HEK293 (cell line): Measurements from ENCODE around the gene WDTC1.
"Not testable (repeated sequence)": the region's sequence is repeated elsewhere in the genome, so short reads cannot be mapped to it uniquely, and the experiment has no call there.

ENCODE experiments used
- CTCF ChIA-PET: fragments of 350-600 bp; formaldehyde crosslinking; extraction: SDS; loops from one replicate; lab custom pipeline; 2021; ENCODE audit warnings: antibody characterized with exemption; lab: Yijun Ruan, JAX
- POLR2A ChIA-PET: fragments of 300-600 bp; formaldehyde crosslinking; extraction: SDS; loops from one replicate; lab custom pipeline; 2020; ENCODE audit warnings: antibody characterized with exemption, inconsistent platforms; lab: Yijun Ruan, JAX
- H3K27ac ChIP-seq: fragments of 200-500 bp; sonication (Bioruptor generic); 2 replicates; pipeline ENCODE4 v1.5.1; 2014; ENCODE audit warnings: low read depth, low read length, control low read depth, inconsistent platforms; ENCODE audit errors: extremely low read depth
- H3K36me3 ChIP-seq, 2 experiments: fragments of 200-500 bp in 1 of 2; sonication (Bioruptor generic) in 1 of 2; 1 replicate in 1 of 2; 2 replicates in 1 of 2; pipeline ENCODE4 v1.5.1; 2014 to 2017; ENCODE audit warnings: inconsistent platforms in 2 of 2, low read length in 2 of 2; ENCODE audit not compliant: control insufficient read depth in 2 of 2, insufficient read depth in 1 of 2
- H3K4me1 ChIP-seq: fragments of 200-500 bp; sonication (Bioruptor generic); 2 replicates; pipeline ENCODE4 v1.5.1; 2014; ENCODE audit warnings: mild to moderate bottlenecking, low read length, inconsistent platforms; ENCODE audit not compliant: control insufficient read depth, insufficient read depth
- H3K4me3 ChIP-seq: 2 replicates; pipeline ENCODE4 v1.5.1; 2011; ENCODE audit warnings: low read depth, mild to moderate bottlenecking, control low read depth, low read length, moderate library complexity
- H3K9me3 ChIP-seq: fragments of 200-500 bp; sonication (Bioruptor generic); 2 replicates; pipeline ENCODE4 v1.5.1; 2014; ENCODE audit warnings: low read depth, low read length, inconsistent platforms; ENCODE audit not compliant: control insufficient read depth, insufficient read depth
- BCL11B ChIP-seq: fragments of 450-650 bp; formaldehyde crosslinking; IDR thresholded peaks from 2 replicates; pipeline ENCODE4 v1.5.1; 2016; ENCODE audit warnings: low read depth, missing biosample characterization, missing genetic modification characterization
- ELK4 ChIP-seq: IDR thresholded peaks from 2 replicates; pipeline ENCODE4 v1.6.1; 2011; ENCODE audit warnings: mild to moderate bottlenecking, low read depth, low read length, borderline replicate concordance
- HOXC10 ChIP-seq: sonication (generic); formaldehyde crosslinking; IDR thresholded peaks from 2 replicates; pipeline ENCODE4 v1.8.1; 2023; ENCODE audit warnings: mild to moderate bottlenecking, missing genetic modification reagents
- INSM2 ChIP-seq: fragments of 450-650 bp; formaldehyde crosslinking; IDR thresholded peaks from 2 replicates; pipeline ENCODE4 v1.5.1; 2016; ENCODE audit warnings: missing biosample characterization, missing genetic modification characterization
- KLF10 ChIP-seq: fragments of 450-650 bp; IDR thresholded peaks from 2 replicates; pipeline ENCODE4 v1.5.1; 2018; ENCODE audit warnings: missing biosample characterization, mild to moderate bottlenecking, missing genetic modification characterization
- KLF17 ChIP-seq: fragments of 450-650 bp; formaldehyde crosslinking; IDR thresholded peaks from 2 replicates; pipeline ENCODE4 v1.5.1; 2016; ENCODE audit warnings: missing biosample characterization, missing genetic modification characterization
- OSR2 ChIP-seq: fragments of 450-650 bp; formaldehyde crosslinking; IDR thresholded peaks from 2 replicates; pipeline ENCODE4 v1.5.1; 2016; ENCODE audit warnings: missing biosample characterization, missing genetic modification characterization
- PRDM6 ChIP-seq: fragments of 450-650 bp; formaldehyde crosslinking; IDR thresholded peaks from 2 replicates; pipeline ENCODE4 v1.5.1; 2017; ENCODE audit warnings: missing biosample characterization, missing genetic modification characterization
- SCRT1 ChIP-seq: fragments of 450-650 bp; formaldehyde crosslinking; IDR thresholded peaks from 2 replicates; pipeline ENCODE4 v1.5.1; 2016; ENCODE audit warnings: missing biosample characterization, missing genetic modification characterization, borderline replicate concordance
- SCRT2 ChIP-seq: fragments of 450-650 bp; formaldehyde crosslinking; IDR thresholded peaks from 2 replicates; pipeline ENCODE4 v1.5.1; 2016; ENCODE audit warnings: missing biosample characterization, missing genetic modification characterization
- SP3 ChIP-seq: fragments of 450-650 bp; formaldehyde crosslinking; IDR thresholded peaks from 2 replicates; pipeline ENCODE4 v1.5.1; 2016; ENCODE audit warnings: missing biosample characterization, missing genetic modification characterization
- YY2 ChIP-seq: fragments of 450-650 bp; formaldehyde crosslinking; IDR thresholded peaks from 2 replicates; pipeline ENCODE4 v1.5.1; 2016; ENCODE audit warnings: missing biosample characterization, missing genetic modification characterization
- ZFP3 ChIP-seq: fragments of 450-650 bp; formaldehyde crosslinking; IDR thresholded peaks from 2 replicates; pipeline ENCODE4 v1.5.1; 2016; ENCODE audit warnings: low read depth, missing biosample characterization, missing genetic modification characterization
- ZNF114 ChIP-seq: fragments of 450-650 bp; formaldehyde crosslinking; IDR thresholded peaks from 2 replicates; pipeline ENCODE4 v1.5.0; 2017; ENCODE audit warnings: missing biosample characterization, missing genetic modification characterization
- ZNF146 ChIP-seq: fragments of 450-650 bp; formaldehyde crosslinking; IDR thresholded peaks from 2 replicates; pipeline ENCODE4 v1.5.1; 2016; ENCODE audit warnings: missing biosample characterization, missing genetic modification characterization
- ZNF302 ChIP-seq: fragments of 450-650 bp; formaldehyde crosslinking; IDR thresholded peaks from 2 replicates; pipeline ENCODE4 v1.5.1; 2016; ENCODE audit warnings: missing biosample characterization, missing genetic modification characterization, low read depth
- ZNF350 ChIP-seq: fragments of 450-650 bp; formaldehyde crosslinking; IDR thresholded peaks from 2 replicates; pipeline ENCODE4 v1.5.0; 2017; ENCODE audit warnings: missing biosample characterization, mild to moderate bottlenecking, missing genetic modification characterization
- ZNF404 ChIP-seq: fragments of 450-650 bp; formaldehyde crosslinking; IDR thresholded peaks from 2 replicates; pipeline ENCODE4 v1.5.1; 2017; ENCODE audit warnings: missing biosample characterization, missing genetic modification characterization
- ZNF48 ChIP-seq: fragments of 450-650 bp; formaldehyde crosslinking; IDR thresholded peaks from 2 replicates; pipeline ENCODE4 v1.5.1; 2016; ENCODE audit warnings: missing biosample characterization, missing genetic modification characterization
- ZNF501 ChIP-seq: fragments of 450-650 bp; formaldehyde crosslinking; IDR thresholded peaks from 2 replicates; pipeline ENCODE4 v1.5.1; 2016; ENCODE audit warnings: missing biosample characterization, missing genetic modification characterization
- ZNF560 ChIP-seq: fragments of 450-650 bp; formaldehyde crosslinking; IDR thresholded peaks from 2 replicates; pipeline ENCODE4 v1.5.1; 2017; ENCODE audit warnings: missing biosample characterization, missing genetic modification characterization, borderline replicate concordance
- ZNF580 ChIP-seq: fragments of 450-650 bp; formaldehyde crosslinking; IDR thresholded peaks from 2 replicates; pipeline ENCODE4 v1.5.1; 2016; ENCODE audit warnings: missing biosample characterization, missing genetic modification characterization
- ZNF785 ChIP-seq: fragments of 450-650 bp; formaldehyde crosslinking; IDR thresholded peaks from 2 replicates; pipeline ENCODE4 v1.5.1; 2016; ENCODE audit warnings: missing biosample characterization, missing genetic modification characterization
- ZSCAN23 ChIP-seq: fragments of 450-650 bp; formaldehyde crosslinking; IDR thresholded peaks from 2 replicates; pipeline ENCODE4 v1.5.1; 2016; ENCODE audit warnings: missing biosample characterization, missing genetic modification characterization
- ZSCAN30 ChIP-seq: fragments of 450-650 bp; IDR thresholded peaks from 2 replicates; pipeline ENCODE4 v1.5.1; 2018; ENCODE audit warnings: missing biosample characterization, mild to moderate bottlenecking, missing genetic modification characterization, moderate library complexity

Gene WDTC1

GRCh38 chr1:27208143-27208850, 26.1 kb upstream of the WDTC1 start:
- H3K9me3 ChIP-seq, H3K36me3 ChIP-seq, H3K27ac ChIP-seq, POLR2A ChIA-PET, H3K4me1 ChIP-seq, H3K4me3 ChIP-seq: not testable (repeated sequence)
- TF ChIP-seq ZNF580 = 0 out of 2 replicates have a peak, but pooled peaks have one; percentile 12
- TF ChIP-seq ZNF146 (tag by site-specific recombination) = peak; percentile 83
- CTCF ChIA-PET = interaction anchor here (0.7 kb wide), 1 partner anchor 310 kb away, joined by 3 read pairs; no protein-coding TSS in a partner anchor

- Histone ChIP-seq H3K9me3 (no peaks in the 10 kb centered on the region), H3K4me3 (no peak overlapping the region), H3K36me3 (no peaks in the 10 kb centered on the region), H3K4me1 (no peaks in the 10 kb centered on the region), H3K27ac (no peak overlapping the region)
- ChIA-PET CTCF (interaction anchor here (0.7 to 1.4 kb wide), 3 partner anchors 18 to 53 kb away, joined by 3 read pairs; no protein-coding TSS in a partner anchor), POLR2A (no interaction called here)
- no peak for TF ChIP-seq YY2 (tag by site-specific recombination)
- no peak for TF ChIP-seq PRDM6 (tag by site-specific recombination)
- no peak for TF ChIP-seq ZNF785 (tag by site-specific recombination)
These were observed 18.0 kb upstream of the WDTC1 start for GRCh38 chr1:27216466-27216865.

GRCh38 chr1:27217401-27217800, 17.0 kb upstream of the WDTC1 start:
- ChIA-PET POLR2A (no interaction called here), CTCF (interaction anchor here (0.6 to 1.4 kb wide), 3 partner anchors 19 to 47 kb away, joined by 3 read pairs; no protein-coding TSS in a partner anchor)
- H3K36me3 ChIP-seq = no peaks in the 10 kb centered on the region

More at GRCh38 chr1:27217401-27217800, 17.0 kb upstream of the WDTC1 start:
- TF ChIP-seq ZNF114 (tag by site-specific recombination) = no peak
- no peak for TF ChIP-seq ZNF302 (tag by site-specific recombination)
- TF ChIP-seq SCRT1 (tag by site-specific recombination) = no peak
- no peak for TF ChIP-seq SP3
- no peak for TF ChIP-seq ELK4
- TF ChIP-seq BCL11B = no peak
- no peak for TF ChIP-seq ZNF404 (tag by site-specific recombination)
- no peak for TF ChIP-seq KLF10 (tag by site-specific recombination)
- no peak for TF ChIP-seq ZSCAN30
- TF ChIP-seq ZNF350 (tag by site-specific recombination) = no peak
- TF ChIP-seq ZNF501 (tag by site-specific recombination) = no peak
- TF ChIP-seq ZNF560 (tag by site-specific recombination) = no peak
- no peak for TF ChIP-seq ZNF48 (tag by site-specific recombination)
- no peak for TF ChIP-seq OSR2 (tag by site-specific recombination)
- no peak for TF ChIP-seq ZFP3 (tag by site-specific recombination)
- TF ChIP-seq ZSCAN23 (tag by site-specific recombination) = no peak
- no peak for TF ChIP-seq HOXC10
- no peak for TF ChIP-seq KLF17 (tag by site-specific recombination)
- TF ChIP-seq INSM2 (tag by site-specific recombination) = no peak
- no peak for TF ChIP-seq SCRT2 (tag by site-specific recombination)
- Histone ChIP-seq H3K9me3 (no peaks in the 10 kb centered on the region), H3K4me3 (no peak overlapping the region), H3K4me1 (no peaks in the 10 kb centered on the region), H3K27ac (no peak overlapping the region)
